ENCODE data around the gene SLC1A2.

DNA sequence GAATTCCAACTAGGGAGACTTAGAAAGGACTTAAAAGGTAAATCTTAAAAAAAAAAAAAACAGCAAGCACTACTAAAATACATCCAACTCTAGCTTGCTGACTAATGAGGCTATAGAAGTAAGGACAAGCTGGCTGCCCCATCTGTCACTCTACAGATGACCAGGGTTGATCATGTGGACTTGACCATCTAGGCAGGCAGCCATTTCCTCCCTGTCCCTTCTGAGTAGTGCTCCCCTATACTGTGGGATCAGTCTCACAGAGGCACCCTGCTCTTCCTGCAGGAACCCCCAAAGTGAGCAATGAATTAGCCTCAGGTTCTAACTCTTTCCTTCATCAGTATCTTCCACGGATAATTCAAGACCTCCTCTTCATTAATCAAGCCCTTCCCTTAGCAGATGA is 12.3 kb downstream of the SLC1A2 start:
- no peak for TF ChIP-seq POLR2AphosphoS5 (IDR thresholded peaks at IDR 0.05)
- TF ChIP-seq, protein P1, sequence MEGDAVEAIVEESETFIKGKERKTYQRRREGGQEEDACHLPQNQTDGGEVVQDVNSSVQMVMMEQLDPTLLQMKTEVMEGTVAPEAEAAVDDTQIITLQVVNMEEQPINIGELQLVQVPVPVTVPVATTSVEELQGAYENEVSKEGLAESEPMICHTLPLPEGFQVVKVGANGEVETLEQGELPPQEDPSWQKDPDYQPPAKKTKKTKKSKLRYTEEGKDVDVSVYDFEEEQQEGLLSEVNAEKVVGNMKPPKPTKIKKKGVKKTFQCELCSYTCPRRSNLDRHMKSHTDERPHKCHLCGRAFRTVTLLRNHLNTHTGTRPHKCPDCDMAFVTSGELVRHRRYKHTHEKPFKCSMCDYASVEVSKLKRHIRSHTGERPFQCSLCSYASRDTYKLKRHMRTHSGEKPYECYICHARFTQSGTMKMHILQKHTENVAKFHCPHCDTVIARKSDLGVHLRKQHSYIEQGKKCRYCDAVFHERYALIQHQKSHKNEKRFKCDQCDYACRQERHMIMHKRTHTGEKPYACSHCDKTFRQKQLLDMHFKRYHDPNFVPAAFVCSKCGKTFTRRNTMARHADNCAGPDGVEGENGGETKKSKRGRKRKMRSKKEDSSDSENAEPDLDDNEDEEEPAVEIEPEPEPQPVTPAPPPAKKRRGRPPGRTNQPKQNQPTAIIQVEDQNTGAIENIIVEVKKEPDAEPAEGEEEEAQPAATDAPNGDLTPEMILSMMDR (IDR thresholded peaks at IDR 0.05): no peak
- no peak for TF ChIP-seq POLR2A (IDR thresholded peaks at IDR 0.05; ENCODE audit: low read depth)
- no peak for TF ChIP-seq EP300 (IDR thresholded peaks at IDR 0.05)
